Fibroblast of pulmonary artery (primary cell): Measurements from ENCODE around the gene FUBP3.

ENCODE experiments used
- DNase-seq: peaks from one replicate; pipeline ENCODE4 v3.0.0-alpha.2; 2010; ENCODE audit warnings: low read depth
- H3K4me3 ChIP-seq: replicated peaks from 2 replicates; pipeline ENCODE4 v1.5.1; 2011; ENCODE audit warnings: low read depth, mild to moderate bottlenecking, control low read depth, low read length, moderate library complexity
- CTCF ChIP-seq: IDR thresholded peaks from 2 replicates; pipeline ENCODE4 v1.5.1; 2011; ENCODE audit warnings: mild to moderate bottlenecking, control low read depth, low read length, inconsistent platforms; ENCODE audit errors: missing control alignments

FUBP3 gene

GRCh38 chr9:130575514-130575913, 3.9 kb upstream of the FUBP3 start:
- no peak for DNase-seq
- no peak overlapping the region for H3K4me3 ChIP-seq
- no peak for TF ChIP-seq CTCF

GRCh38 chr9:130576176-130576575, 3.2 kb upstream of the FUBP3 start:
- DNase-seq: no peak
- TF ChIP-seq CTCF: no peak
- H3K4me3 ChIP-seq: no peak overlapping the region

DNA sequence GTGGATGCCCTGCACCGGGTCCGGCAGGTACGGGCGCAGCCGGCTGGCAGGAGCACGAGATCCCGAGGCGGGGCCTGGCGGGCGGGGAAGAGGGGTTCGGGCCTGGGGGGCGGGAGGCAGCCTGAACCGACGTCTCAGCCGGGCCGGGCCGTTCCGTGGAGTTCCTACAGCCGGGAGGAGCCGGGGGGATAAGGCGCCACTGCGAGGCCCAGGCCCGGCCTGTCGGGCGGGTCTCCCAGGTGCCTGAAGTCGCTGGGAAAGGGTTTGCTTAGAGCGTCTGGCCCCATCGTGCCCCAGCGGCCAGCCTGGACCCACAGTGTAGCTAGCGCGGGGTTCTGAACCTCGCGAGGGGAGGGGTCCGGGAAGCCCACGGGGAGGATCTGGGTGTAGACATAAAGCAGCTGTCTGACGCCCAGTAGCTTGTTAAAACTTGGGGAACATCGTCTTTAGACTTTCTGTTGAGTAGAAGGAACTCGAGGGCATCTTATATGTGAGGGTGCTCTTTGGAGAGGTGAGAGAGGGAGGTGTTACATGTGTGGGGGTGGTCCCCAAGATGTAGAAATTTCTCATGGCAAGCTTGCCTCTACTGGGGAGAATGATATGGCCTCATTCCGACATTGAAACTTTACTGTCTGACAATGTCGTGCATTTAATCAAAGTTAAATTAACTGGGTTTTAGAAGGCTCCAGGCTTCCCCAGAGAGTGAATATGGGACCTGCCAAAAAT, 524 bp downstream of the FUBP3 start:
- no peak for DNase-seq
- no peak for TF ChIP-seq CTCF

GRCh38 chr9:130581766-130582165, 2.4 kb downstream of the FUBP3 start:
- no peak overlapping the region for H3K4me3 ChIP-seq
- TF ChIP-seq CTCF: no peak
- no peak for DNase-seq

More for the DNA sequence above, 524 bp downstream of the FUBP3 start:
- H3K4me3 ChIP-seq: peak overlapping the region; percentile 97

DNA sequence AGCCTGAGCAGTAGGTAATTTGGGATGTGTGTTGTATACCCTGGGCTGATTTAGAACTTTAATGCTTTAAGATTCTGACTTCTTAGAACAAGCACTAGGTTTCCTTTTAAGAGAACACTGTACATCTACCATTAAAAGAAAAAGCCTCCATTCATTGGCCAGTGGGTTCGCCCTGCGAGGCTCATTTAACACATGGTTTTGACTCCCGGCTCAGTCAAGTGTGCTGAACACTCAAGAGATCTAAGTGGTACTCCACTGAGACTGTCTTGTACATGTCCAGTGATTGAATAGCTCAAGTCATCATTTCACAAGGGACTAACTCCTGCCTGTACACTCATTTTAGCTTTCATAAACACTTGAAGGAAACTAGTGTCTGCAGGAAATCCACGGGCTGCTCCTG, 3.9 kb downstream of the FUBP3 start:
- DNase-seq: no peak
- TF ChIP-seq CTCF: no peak
- no peak overlapping the region for H3K4me3 ChIP-seq

GRCh38 chr9:130587921-130588320, 8.5 kb downstream of the FUBP3 start:
- DNase-seq: no peak
- no peak overlapping the region for H3K4me3 ChIP-seq
- no peak for TF ChIP-seq CTCF

GRCh38 chr9:130588416-130588815, 9.0 kb downstream of the FUBP3 start:
- no peak for DNase-seq
- no peak overlapping the region for H3K4me3 ChIP-seq
- no peak for TF ChIP-seq CTCF
